ENCODE data around the gene AMACR. TPM values are rescaled to one million over a fixed set of nuclear protein-coding genes. Genes with fewer than 3 reads are reported as not detected.

Gene AMACR
- total and polyA plus RNA-seq, 2 of the 8 experiments (the other 6 are each of a cell fraction or from before 2014, with no cell fraction given): 9.1 to 12.6 TPM

DNA sequence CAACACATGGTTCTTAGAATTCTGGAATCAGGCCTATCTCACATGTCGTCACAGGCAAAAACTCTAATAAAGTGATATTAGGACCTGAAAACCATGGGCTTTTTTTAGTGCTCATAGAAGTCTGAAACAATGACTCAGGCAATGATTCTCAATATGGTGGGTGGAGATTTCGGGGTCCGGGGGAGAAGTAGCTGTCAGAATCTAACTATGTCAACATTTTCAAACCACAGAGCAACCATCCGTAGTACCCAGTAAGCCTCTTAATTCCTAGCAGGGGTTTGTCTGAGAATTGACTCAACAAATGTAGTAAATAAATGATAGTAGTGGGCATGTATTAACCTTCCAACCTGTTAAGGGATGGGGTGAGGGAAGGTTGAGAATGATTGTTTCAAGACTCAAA is 2.6 kb downstream of the AMACR start:
- WGBS, 2 experiments (ENCODE audit: extremely low coverage in 1 of 2, insufficient coverage in 1 of 2, insufficient read length in 1 of 2, insufficient replicate concordance in 2 of 2, low coverage in 1 of 2, low lambda C conversion rate in 2 of 2, missing lambda C conversion rate in 1 of 2): 92% methylated on average over 4 of the region's 4 CpGs; no CpG with 5 or more reads in 1 of the 2 experiments
- TF ChIP-seq HDAC6 (IDR thresholded peaks at IDR 0.05; ENCODE audit: low read depth, low read length) (no peak), RNF2 (IDR thresholded peaks at IDR 0.05; ENCODE audit: borderline replicate concordance, low read depth, low read length, missing control alignments, poor library complexity, severe bottlenecking) (no peak), CBX8 (IDR thresholded peaks at IDR 0.05; ENCODE audit: borderline replicate concordance, low read depth, low read length) (no peak), CHD1 (IDR thresholded peaks at IDR 0.05; ENCODE audit: low read depth, low read length) (no peak), MAFK (IDR thresholded peaks at IDR 0.05; ENCODE audit: low read depth, low read length) (no peak), CHD2 (IDR thresholded peaks at IDR 0.05; ENCODE audit: low read length) (no peak)
- TF ChIP-seq, protein P1, sequence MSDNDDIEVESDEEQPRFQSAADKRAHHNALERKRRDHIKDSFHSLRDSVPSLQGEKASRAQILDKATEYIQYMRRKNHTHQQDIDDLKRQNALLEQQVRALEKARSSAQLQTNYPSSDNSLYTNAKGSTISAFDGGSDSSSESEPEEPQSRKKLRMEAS (IDR thresholded peaks at IDR 0.05): no peak
- TF ChIP-seq, protein P2, sequence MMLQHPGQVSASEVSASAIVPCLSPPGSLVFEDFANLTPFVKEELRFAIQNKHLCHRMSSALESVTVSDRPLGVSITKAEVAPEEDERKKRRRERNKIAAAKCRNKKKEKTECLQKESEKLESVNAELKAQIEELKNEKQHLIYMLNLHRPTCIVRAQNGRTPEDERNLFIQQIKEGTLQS (IDR thresholded peaks at IDR 0.05; ENCODE audit: insufficient read depth, low read depth, low read length): no peak
- CTCF ChIA-PET (ENCODE audit: partially characterized antibody): interaction anchor here (1.6 kb wide), 1 partner anchor 8 kb away, joined by 4 read pairs; no protein-coding TSS in a partner anchor
- no peaks in the 10 kb centered on the region for H3K27me3 ChIP-seq (replicated peaks in 1 of 4; ENCODE audit: control insufficient read depth in 3 of 4, extremely low read depth in 1 of 4, insufficient read depth in 3 of 4, low read length in 3 of 4)
- peaks cover 3% of the 10 kb centered on the region for H3K23me2 ChIP-seq (ENCODE audit: low read depth, low read length)
- no peaks in the 10 kb centered on the region for H4K20me1 ChIP-seq (replicated peaks in 1 of 2; ENCODE audit: control insufficient read depth in 1 of 2, insufficient read depth in 2 of 2, low read length in 2 of 2)
- no peak overlapping the region for H2BK20ac ChIP-seq (ENCODE audit: low read length)
- no peak overlapping the region for H2AK5ac ChIP-seq (ENCODE audit: low read depth, low read length)
- H3K9ac ChIP-seq (replicated peaks in 1 of 4; ENCODE audit: extremely low read depth in 1 of 4, low read depth in 3 of 4, low read length in 3 of 4): no peak overlapping the region
- no peak overlapping the region for H2BK15ac ChIP-seq (ENCODE audit: low read length)
- DNase-seq (ENCODE audit: low read depth in 1 of 2, low spot score in 2 of 2): no peak
- no peak overlapping the region for H3K23ac ChIP-seq (ENCODE audit: insufficient read length)
- no peaks in the 10 kb centered on the region for H3K9me3 ChIP-seq (ENCODE audit: insufficient read depth in 2 of 2, low read depth in 1 of 2, low read length in 1 of 2)
- no peak overlapping the region for H3K4me2 ChIP-seq (ENCODE audit: insufficient read depth in 1 of 2, low read depth in 2 of 2, low read length in 2 of 2)
- no peaks in the 10 kb centered on the region for H3K79me2 ChIP-seq (ENCODE audit: control insufficient read depth in 1 of 2, insufficient read depth in 2 of 2, low read length in 2 of 2)
- no peak overlapping the region for H4K8ac ChIP-seq (ENCODE audit: extremely low read depth, insufficient read depth, low read length)
- no peak overlapping the region for H3K4ac ChIP-seq (replicated peaks; ENCODE audit: insufficient read length, low read depth, low read length)
- no peak overlapping the region for H2BK120ac ChIP-seq (replicated peaks; ENCODE audit: low read depth, low read length)
- peaks cover 0 to 13% (median 3%) of the 10 kb centered on the region in 4 experiments; a peak in 5 of 8 replicates for H3K36me3 ChIP-seq (ENCODE audit: control insufficient read depth in 2 of 4, insufficient read depth in 4 of 4, low read length in 3 of 4)
- no peak overlapping the region for H3K56ac ChIP-seq (replicated peaks; ENCODE audit: insufficient read length, low read depth, low read length)
- no peak overlapping the region for H3K18ac ChIP-seq (ENCODE audit: extremely low read depth, low read length)
- no peak overlapping the region for H2BK5ac ChIP-seq (ENCODE audit: low read depth, low read length)
- no peak overlapping the region for H3K27ac ChIP-seq (ENCODE audit: low read depth, low read length)
- no peak overlapping the region for H4K5ac ChIP-seq (ENCODE audit: insufficient read length, low read depth, low read length)
- H3K4me3 ChIP-seq (ENCODE audit: extremely low read depth in 1 of 4, insufficient read depth in 2 of 4, low read depth in 3 of 4, low read length in 4 of 4): no peak overlapping the region
- H3K14ac ChIP-seq (ENCODE audit: insufficient read length): no peak overlapping the region
- H3K4me1 ChIP-seq (replicated peaks in 1 of 4; ENCODE audit: control insufficient read depth in 3 of 4, insufficient read depth in 4 of 4, low read length in 3 of 4): peaks cover 1 to 5% (median 4%) of the 10 kb centered on the region in 4 experiments; a peak in 5 of 7 replicates
- H4K91ac ChIP-seq (replicated peaks; ENCODE audit: insufficient read length, low read length): no peak overlapping the region
- POLR2A ChIA-PET (ENCODE audit: partially characterized antibody): no interaction called here
- H2BK12ac ChIP-seq (ENCODE audit: low read depth, low read length): no peak overlapping the region
- no peak for FAIRE-seq
- no peak overlapping the region for H2AFZ ChIP-seq (ENCODE audit: low read length)
- no peaks in the 10 kb centered on the region for H3K79me1 ChIP-seq (ENCODE audit: low read depth, low read length)

All from H1 (cell line).